Lower leg skin (tissue), 3 donors: ENCODE results near the gene GRIK2.

ENCODE experiments used
- CTCF ChIP-seq, 3 donors: fragments of 450-650 bp; IDR thresholded peaks; one replicate each; pipeline ENCODE4 v1.5.1; 2016; ENCODE audit warnings: antibody characterized with exemption in 3 of 3, mild to moderate bottlenecking in 3 of 3, moderate library complexity in 2 of 3
- POLR2A ChIP-seq, 2 donors: fragments of 450-650 bp; IDR thresholded peaks; one replicate each; pipeline ENCODE4 v1.6.1; 2016 to 2017; ENCODE audit warnings: antibody characterized with exemption in 2 of 2, mild to moderate bottlenecking in 1 of 2, moderate library complexity in 1 of 2

- no peak for TF ChIP-seq POLR2A (IDR thresholded peaks at IDR 0.05)
- TF ChIP-seq CTCF (IDR thresholded peaks at IDR 0.05), result no peak
Measured at GRCh38 chr6:101700655-101701054, 307.1 kb downstream of the GRIK2 start.
